Prostate gland (tissue), 2 donors: ENCODE results near the gene SLC35F4.

Experiments used
- POLR2A ChIP-seq: fragments of 450-650 bp; IDR thresholded peaks from one replicate; pipeline ENCODE4 v1.6.1; 2016; ENCODE audit warnings: antibody characterized with exemption, mild to moderate bottlenecking
- POLR2AphosphoS5 ChIP-seq: sonication (generic); formaldehyde crosslinking; IDR thresholded peaks from one replicate; pipeline ENCODE4 v1.6.1; 2017; ENCODE audit warnings: antibody characterized with exemption
- TF ChIP-seq, protein P1 (sequence below), 4 experiments: fragments of 200-600 bp in 2 of 4; fragments of 450-650 bp in 2 of 4; sonication (generic) in 2 of 4; IDR thresholded peaks; 1 replicate in 3 of 4; 2 replicates in 1 of 4; pipeline ENCODE4 v1.5.1; 2016 to 2019; ENCODE audit warnings: antibody characterized with exemption in 4 of 4, mild to moderate bottlenecking in 2 of 4, moderate library complexity in 2 of 4

DNA sequence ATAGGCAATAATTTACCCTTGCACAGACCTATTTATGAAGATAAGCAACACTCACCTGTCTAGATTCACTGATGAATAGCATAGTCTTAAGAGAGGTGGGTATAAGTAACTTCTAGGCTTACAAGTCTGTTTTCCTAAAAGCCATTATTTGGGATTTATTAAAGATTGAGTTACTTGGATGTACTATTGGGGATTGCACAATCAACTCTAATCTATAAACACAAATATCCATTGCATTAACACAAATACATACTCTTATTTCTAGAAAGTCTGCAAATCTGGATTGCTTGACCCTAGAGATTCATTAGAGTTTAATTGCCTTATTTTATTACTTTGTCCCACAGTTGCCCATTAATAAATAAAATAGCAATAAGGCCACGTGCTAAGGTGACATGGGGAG, 224.1 kb downstream of the SLC35F4 start:
- TF ChIP-seq, protein P1, sequence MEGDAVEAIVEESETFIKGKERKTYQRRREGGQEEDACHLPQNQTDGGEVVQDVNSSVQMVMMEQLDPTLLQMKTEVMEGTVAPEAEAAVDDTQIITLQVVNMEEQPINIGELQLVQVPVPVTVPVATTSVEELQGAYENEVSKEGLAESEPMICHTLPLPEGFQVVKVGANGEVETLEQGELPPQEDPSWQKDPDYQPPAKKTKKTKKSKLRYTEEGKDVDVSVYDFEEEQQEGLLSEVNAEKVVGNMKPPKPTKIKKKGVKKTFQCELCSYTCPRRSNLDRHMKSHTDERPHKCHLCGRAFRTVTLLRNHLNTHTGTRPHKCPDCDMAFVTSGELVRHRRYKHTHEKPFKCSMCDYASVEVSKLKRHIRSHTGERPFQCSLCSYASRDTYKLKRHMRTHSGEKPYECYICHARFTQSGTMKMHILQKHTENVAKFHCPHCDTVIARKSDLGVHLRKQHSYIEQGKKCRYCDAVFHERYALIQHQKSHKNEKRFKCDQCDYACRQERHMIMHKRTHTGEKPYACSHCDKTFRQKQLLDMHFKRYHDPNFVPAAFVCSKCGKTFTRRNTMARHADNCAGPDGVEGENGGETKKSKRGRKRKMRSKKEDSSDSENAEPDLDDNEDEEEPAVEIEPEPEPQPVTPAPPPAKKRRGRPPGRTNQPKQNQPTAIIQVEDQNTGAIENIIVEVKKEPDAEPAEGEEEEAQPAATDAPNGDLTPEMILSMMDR (IDR thresholded peaks at IDR 0.05) = no peak
- no peak for TF ChIP-seq POLR2AphosphoS5
- no peak for TF ChIP-seq POLR2A
